ENCODE measurements around the gene CYP4F12.
"Not testable (repeated sequence)": the region's sequence is repeated elsewhere in the genome, so short reads cannot be mapped to it uniquely, and the experiment has no call there.

DNA sequence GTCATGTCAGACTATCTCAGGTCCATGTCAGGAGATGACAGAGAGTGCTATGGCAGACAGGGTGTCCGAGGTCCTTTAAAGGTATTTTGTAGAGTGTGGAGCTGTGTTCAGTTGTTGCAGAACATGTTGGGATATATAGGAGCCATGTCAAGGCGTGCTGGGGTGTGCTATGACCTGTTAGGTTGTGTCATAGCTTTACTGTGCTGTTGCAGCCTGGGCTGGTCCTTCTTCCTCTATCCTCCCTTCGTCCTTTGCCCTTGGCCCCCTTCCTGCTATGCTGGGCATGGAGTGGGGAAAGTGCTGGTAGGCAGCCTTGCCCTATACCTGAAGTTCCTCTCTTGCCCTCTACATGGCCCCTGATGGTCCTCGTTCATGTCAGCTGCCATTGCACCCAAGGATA lies 7.0 kb downstream of the CYP4F12 start:
- not testable (repeated sequence) for TF ChIP-seq POLR2AphosphoS5 (IDR thresholded peaks at IDR 0.05; ENCODE audit: insufficient read depth, low read depth, low read length); EZH2 (IDR thresholded peaks at IDR 0.05; ENCODE audit: borderline replicate concordance, low read depth, low read length, severe bottlenecking); POLR2A (IDR thresholded peaks at IDR 0.05; ENCODE audit: low read depth, low read length); GATA2 (IDR thresholded peaks at IDR 0.05; ENCODE audit: insufficient read depth, insufficient read length, low read depth, low read length); JUN (IDR thresholded peaks at IDR 0.05; ENCODE audit: borderline replicate concordance, insufficient read depth, insufficient read length, low read depth); MYC (IDR thresholded peaks at IDR 0.05; ENCODE audit: low read depth, low read length); FOS (IDR thresholded peaks at IDR 0.05; ENCODE audit: borderline replicate concordance, insufficient read depth, low read length)
- TF ChIP-seq, protein P1, sequence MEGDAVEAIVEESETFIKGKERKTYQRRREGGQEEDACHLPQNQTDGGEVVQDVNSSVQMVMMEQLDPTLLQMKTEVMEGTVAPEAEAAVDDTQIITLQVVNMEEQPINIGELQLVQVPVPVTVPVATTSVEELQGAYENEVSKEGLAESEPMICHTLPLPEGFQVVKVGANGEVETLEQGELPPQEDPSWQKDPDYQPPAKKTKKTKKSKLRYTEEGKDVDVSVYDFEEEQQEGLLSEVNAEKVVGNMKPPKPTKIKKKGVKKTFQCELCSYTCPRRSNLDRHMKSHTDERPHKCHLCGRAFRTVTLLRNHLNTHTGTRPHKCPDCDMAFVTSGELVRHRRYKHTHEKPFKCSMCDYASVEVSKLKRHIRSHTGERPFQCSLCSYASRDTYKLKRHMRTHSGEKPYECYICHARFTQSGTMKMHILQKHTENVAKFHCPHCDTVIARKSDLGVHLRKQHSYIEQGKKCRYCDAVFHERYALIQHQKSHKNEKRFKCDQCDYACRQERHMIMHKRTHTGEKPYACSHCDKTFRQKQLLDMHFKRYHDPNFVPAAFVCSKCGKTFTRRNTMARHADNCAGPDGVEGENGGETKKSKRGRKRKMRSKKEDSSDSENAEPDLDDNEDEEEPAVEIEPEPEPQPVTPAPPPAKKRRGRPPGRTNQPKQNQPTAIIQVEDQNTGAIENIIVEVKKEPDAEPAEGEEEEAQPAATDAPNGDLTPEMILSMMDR (IDR thresholded peaks at IDR 0.05; ENCODE audit: extremely low read depth in 1 of 2, insufficient read depth in 1 of 2, low read depth in 1 of 2, low read length in 2 of 2) = not testable (repeated sequence)
- TF ChIP-seq, protein P2, sequence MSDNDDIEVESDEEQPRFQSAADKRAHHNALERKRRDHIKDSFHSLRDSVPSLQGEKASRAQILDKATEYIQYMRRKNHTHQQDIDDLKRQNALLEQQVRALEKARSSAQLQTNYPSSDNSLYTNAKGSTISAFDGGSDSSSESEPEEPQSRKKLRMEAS (IDR thresholded peaks at IDR 0.05; ENCODE audit: insufficient read depth, insufficient read length) = not testable (repeated sequence)
